ENCODE data around the gene CD93. TPM values are rescaled to one million over a fixed set of nuclear protein-coding genes. Genes with fewer than 3 reads are reported as not detected.

The CD93 gene
- total RNA-seq, 6 experiments from 2014 or later = 3.9 to 21.5 (median 9.2) TPM

- DNase-seq (no peak), ATAC-seq (no peak)
- TF ChIP-seq POLR2A (IDR thresholded peaks at IDR 0.05) (no peak), CTCF (IDR thresholded peaks at IDR 0.05) (no peak)
- Histone ChIP-seq H3K4me1 (no peaks in the 10 kb centered on the region), H3K36me3 (no peaks in the 10 kb centered on the region), H3K4me3 (no peak overlapping the region), H3K27ac (no peak overlapping the region), H3K27me3 (no peaks in the 10 kb centered on the region), H3K9me3 (no peaks in the 10 kb centered on the region)
- intact Hi-C loops (cut with DNase I) = no loop called here
- 100% methylated on average over 1 of the region's 11 CpGs for WGBS (ENCODE audit: insufficient coverage, low coverage, low lambda C conversion rate, missing lambda C conversion rate)
These were observed 49.8 kb downstream of the CD93 start for GRCh38 chr20:23036371-23036770.

GRCh38 chr20:23035731-23036130, 50.4 kb downstream of the CD93 start:
- WGBS (ENCODE audit: insufficient coverage, low coverage, low lambda C conversion rate, missing lambda C conversion rate) = 50% methylated on average over 1 of the region's 41 CpGs
- DNase-seq (no peak), ATAC-seq (no peak)
- Histone ChIP-seq H3K4me1 (no peaks in the 10 kb centered on the region), H3K36me3 (no peaks in the 10 kb centered on the region), H3K27ac (no peak overlapping the region), H3K27me3 (no peaks in the 10 kb centered on the region), H3K9me3 (no peaks in the 10 kb centered on the region), H3K4me3 (no peak overlapping the region)
- intact Hi-C loops (cut with DNase I) = no loop called here
- TF ChIP-seq POLR2A (IDR thresholded peaks at IDR 0.05) (no peak), CTCF (IDR thresholded peaks at IDR 0.05) (no peak)

- Histone ChIP-seq H3K9me3 (no peaks in the 10 kb centered on the region), H3K4me3 (no peak within 1 kb of the TSS), H3K4me1 (no peaks in the 10 kb centered on the region), H3K27ac (no peak within 1 kb of the TSS), H3K36me3 (no peaks in the 10 kb centered on the region), H3K27me3 (no peaks in the 10 kb centered on the region)
- TF ChIP-seq CTCF (IDR thresholded peaks at IDR 0.05) (no peak), POLR2A (IDR thresholded peaks at IDR 0.05) (no peak)
- intact Hi-C loops (cut with DNase I) = no loop called here
- ATAC-seq = no peak
- 42% methylated on average over 8 of the region's 83 CpGs for WGBS (ENCODE audit: insufficient coverage, low coverage, low lambda C conversion rate, missing lambda C conversion rate)
- DNase-seq = no peak
These were observed 51.1 kb downstream of the CD93 start, which contains the start of gene SSTR4 for GRCh38 chr20:23034721-23035671. Gene SSTR4, plus strand, starts transcription at chr20:23035312. Its CDS starts 172 bp downstream, at chr20:23035484.

- no peaks in the 10 kb centered on the region for H3K4me1 ChIP-seq
- intact Hi-C loops (cut with DNase I) = no loop called here
- TF ChIP-seq CTCF (IDR thresholded peaks at IDR 0.05) (no peak), POLR2A (IDR thresholded peaks at IDR 0.05) (no peak)
- H3K9me3 ChIP-seq = no peaks in the 10 kb centered on the region
- 63% methylated on average over 2 of the region's 4 CpGs for WGBS (ENCODE audit: insufficient coverage, low coverage, low lambda C conversion rate, missing lambda C conversion rate)
- DNase-seq (no peak), ATAC-seq (no peak)
- no peaks in the 10 kb centered on the region for H3K27me3 ChIP-seq
- no peak overlapping the region for H3K4me3 ChIP-seq
- no peak overlapping the region for H3K27ac ChIP-seq
- no peaks in the 10 kb centered on the region for H3K36me3 ChIP-seq
These were observed 52.2 kb downstream of the CD93 start for GRCh38 chr20:23033918-23034317.
